Fibroblast of skin of left quadriceps (primary cell): ENCODE data around the gene NUTM2F.
"Not testable (repeated sequence)": the region's sequence is repeated elsewhere in the genome, so short reads cannot be mapped to it uniquely, and the experiment has no call there.

Source experiments
- DNase-seq, 2 experiments: peaks; one replicate each; pipeline ENCODE4 v3.0.0-alpha.2; 2013; ENCODE audit warnings: low read depth in 2 of 2

The NUTM2F gene, protein sequence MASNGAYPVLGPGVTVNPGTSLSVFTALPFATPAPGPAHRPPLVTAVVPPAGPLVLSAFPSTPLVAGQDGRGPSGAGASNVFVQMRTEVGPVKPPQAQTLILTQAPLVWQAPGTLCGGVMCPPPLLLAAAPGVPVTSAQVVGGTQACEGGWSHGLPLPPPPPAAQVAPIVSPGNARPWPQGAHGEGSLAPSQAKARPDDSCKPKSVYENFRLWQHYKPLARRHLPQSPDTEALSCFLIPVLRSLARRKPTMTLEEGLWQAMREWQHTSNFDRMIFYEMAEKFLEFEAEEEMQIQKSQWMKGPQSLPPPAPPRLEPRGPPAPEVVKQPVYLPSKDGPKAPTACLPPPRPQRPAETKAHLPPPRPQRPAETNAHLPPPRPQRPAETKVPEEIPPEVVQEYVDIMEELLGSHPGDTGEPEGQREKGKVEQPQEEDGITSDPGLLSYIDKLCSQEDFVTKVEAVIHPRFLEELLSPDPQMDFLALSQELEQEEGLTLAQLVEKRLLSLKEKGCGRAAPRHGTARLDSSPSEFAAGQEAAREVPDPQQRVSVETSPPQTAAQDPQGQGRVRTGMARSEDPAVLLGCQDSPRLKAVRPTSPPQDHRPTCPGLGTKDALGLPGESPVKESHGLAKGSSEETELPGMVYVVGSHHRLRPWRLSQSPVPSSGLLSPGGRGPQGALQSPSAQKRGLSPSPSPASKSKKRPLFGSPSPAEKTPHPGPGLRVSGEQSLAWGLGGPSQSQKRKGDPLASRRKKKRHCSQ

DNA sequence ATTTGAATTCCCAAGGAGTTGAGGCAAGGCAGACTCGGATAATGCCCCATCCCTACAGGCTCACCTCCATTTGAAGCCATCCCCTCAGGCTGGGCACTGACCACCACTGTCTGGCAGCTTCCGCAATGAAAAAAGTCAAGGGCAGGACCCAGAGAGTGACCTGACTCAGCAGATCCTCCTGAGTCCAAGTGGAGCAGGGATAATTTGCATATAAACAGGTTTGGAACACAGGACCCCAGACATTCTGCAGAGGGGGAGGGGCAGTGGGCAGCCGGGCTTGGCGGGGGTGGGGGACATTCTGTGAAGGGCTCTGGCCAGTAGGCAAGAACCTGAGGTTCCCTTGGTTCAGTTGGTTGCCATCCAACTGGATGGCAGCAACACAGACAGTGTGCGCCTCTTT, at the start of gene NUTM2F:
TSS of gene NUTM2F (minus strand) at position 101 of the 400 bp plus-strand sequence. CDS start at position 80, 21 bp downstream.
- DNase-seq, result not testable (repeated sequence)

DNA sequence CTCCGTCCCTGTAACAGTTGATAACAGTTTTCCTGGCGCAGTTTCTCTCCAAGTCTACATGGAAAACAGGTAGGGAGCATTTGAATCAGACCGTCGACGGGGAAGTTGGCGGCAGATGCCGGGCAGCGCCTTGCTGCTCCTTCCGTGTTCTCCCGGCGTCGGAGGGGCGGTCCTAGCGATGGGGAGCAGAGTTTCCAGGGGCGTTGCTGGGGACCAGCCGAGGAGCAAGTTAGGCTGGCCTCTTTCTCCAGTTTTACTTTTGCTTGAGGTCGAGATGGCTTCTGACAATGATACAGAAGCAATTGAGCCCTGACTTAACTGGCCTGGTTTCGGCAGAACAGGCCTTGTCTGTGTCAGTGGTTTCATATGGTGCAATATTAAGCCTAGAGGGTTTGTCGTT, 46.8 kb upstream of the NUTM2F start:
- not testable (repeated sequence) for DNase-seq

DNA sequence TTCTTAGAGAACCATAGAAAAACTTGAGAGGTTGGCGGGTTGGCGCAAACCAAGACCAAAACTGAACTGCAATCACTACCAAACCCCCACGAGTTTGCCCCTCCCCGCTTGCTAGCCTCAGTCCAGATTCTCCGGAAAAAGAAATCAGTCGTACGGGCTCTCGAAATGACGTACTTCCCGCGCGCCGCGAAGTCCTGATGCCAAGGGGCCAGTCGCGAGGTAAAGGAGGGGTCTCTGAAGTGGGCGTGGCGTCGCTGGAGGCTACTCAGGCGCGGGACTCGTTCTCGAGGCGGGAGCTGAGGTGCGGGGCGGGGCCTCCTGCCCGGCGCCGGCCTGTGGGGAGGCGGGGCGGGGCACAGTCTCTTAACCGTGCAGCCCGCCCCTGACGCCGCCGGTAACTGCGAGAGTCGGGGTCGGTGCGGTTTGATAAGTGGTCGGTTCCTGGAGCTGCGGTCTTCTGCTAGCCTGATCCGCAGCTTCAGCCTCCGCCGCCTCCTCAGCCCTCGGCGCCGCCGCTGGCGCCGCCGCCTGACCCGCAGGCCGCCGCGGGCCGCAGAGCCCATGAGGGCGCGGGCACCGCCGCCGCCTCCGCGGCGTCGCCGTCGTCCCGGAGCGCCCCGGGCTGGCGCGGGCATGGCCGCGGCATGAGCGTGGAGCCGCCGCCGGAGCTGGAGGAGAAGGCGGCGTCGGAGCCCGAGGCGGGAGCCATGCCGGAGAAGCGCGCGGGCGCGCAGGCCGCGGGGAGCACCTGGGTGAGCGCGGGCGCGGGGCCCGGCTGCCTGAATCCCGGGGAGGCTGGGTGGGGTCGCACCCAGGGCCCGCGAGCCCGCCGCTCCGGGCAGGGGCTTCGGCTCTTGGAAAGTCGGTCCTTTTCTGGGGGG, 46.0 kb upstream of the NUTM2F start:
- DNase-seq, result peak; percentile 72 to 73

DNA sequence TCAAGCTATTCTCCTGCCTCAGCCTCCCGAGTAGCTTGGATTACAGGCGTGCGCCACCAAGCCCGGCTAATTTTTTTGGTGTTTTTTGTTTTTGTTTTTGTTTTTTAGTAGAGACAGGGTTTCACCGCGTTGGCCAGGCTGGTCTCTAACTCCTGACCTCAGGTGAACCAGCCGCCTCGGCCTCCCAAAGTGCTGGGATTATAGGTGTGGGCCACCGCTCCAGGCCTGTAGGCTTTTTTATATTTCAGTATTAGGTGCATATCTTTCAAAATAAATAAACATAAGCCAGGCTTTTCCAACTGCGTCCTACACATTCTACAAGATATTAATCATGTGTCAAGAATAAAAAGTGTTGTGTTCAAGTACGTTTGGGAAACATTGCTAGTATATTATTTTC, 45.3 kb upstream of the NUTM2F start:
- not testable (repeated sequence) for DNase-seq

DNA sequence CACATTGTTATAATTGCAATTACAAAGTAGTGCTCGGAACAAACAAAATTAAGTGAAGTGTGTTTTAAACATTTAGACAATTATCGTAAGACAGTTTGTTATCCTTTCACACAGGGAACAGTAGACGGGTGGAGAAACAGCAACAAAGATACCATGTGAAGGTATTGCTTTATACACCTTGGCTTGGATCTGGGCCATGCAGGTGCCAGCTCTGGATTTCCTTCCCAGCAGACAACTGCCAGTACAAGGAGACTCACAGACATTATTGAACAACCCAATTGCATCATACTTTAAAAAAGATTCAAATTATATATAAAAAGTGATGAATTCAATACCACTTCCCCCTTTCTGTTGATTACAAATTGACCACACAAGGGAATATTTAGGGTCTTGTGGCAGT, 41.8 kb upstream of the NUTM2F start:
- DNase-seq, result not testable (repeated sequence)

DNA sequence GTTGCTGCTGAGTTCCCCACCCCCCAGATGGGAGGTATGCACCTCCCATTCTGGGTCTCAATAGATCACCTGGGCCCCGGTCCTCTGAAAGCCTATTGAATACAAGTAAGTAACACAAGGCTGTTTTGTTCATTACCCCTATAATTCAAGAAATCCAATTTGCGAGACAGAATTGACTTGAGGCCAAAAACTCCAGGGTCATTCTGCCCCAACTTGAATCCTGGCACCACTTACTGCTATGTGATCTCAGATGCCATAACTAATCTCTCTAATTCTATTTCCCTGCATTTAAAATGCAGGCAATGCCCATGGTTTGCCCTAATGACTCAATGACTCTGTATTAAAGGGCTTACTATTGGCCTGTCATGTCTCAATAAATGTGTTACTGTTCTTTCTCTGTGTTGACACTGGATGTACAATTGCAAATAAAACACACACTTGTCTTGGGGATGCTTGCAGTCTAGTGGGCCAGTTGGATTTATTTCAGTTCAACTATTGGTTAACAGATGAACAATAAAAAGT, 35.7 kb upstream of the NUTM2F start:
- DNase-seq, result not testable (repeated sequence)

DNA sequence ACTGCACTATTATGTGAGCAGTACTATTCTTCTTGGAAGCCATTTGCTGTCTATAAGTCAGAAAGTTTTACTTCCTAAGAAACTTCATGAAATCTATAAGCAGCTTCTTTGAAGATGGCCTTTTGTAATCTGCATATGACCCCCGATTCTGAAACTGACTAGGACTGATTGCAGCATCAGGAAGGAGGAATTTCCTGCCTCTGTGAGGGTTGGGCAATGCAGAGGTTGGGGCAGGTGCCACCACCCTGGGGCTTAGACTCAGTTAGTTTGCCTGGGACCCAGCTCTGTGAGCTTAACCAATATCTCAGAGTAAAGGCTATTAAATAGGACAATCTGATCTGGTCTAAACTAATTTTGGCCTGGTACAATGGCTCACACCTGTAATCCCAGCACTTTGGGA, 28.7 kb upstream of the NUTM2F start:
- DNase-seq, result not testable (repeated sequence)

DNA sequence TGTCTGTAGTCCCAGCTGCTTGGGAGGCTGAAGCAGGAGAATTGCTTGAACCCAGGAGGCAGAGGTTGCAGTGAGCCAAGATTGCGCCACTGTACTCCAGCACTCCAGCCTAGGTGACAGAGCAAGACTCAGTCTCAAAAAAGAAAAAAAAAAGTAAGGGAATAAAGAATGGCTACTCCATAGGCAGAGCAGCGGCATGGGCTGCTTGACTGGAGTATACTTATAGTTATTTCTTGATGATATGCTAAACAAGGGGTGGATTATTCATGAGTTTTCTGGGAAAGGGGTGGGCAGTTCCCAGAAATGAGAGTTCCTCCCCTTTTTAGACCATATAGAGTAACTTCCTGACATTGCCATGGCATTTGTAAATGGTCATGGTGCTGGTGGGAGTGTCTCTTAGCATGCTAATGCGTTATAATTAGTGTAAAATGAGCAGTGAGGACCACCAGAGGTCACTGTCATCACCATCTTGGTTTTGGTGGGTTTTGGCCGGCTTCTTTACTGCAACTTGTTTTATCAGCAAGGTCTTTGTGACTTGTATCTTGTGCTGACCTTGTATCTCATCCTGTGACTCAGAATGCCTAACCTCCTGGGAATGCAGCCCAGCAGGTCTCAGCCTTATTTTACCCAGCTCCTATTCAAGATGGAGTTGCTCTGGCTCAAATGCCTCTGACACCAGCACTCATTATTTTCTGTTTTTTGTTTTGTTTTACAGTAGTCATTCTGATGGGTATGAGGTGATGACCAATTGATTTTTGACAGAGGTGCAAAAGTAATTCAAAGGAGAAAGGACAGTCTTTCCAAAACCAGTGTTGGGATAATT, 23.7 kb upstream of the NUTM2F start:
- DNase-seq, result not testable (repeated sequence)

DNA sequence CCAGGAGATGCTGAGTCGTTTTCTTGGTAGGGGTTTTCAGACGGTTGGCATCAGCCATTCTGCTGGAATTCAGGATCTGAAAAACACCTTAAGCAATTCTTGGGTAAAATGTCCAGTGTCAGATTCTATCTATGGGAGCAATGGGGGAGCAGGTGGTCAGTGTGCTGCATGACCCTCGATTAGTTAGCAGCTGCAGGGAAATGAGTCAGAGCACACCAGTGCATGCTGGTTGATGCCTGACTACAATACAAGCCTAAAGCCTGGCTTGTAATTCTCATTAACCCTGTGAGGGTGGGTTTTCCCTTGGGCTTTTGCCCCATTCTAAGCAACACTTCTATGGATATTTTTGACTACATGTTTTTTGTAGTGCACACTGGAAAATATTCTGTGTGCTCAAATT, 20.3 kb upstream of the NUTM2F start:
- not testable (repeated sequence) for DNase-seq

DNA sequence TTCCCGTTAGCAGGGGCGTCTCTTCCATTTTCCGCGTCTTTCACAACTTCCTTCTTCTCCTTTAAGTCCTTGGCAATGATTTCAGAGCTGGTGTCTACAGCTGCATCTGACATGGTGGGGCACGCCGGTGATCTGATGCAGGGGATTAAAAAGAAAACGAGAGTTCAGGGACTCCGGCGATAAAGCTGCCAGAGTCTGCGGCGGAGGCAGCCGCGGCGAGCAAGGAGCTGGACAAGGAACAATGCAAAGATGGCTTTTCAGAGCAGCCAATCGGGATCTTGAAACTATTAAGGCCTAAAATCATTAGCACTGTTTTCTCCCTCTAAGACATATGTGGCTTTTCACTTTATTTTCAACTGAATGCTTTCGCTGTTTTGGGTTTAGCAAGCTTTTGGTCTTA, 19.0 kb upstream of the NUTM2F start:
- DNase-seq, result not testable (repeated sequence)

DNA sequence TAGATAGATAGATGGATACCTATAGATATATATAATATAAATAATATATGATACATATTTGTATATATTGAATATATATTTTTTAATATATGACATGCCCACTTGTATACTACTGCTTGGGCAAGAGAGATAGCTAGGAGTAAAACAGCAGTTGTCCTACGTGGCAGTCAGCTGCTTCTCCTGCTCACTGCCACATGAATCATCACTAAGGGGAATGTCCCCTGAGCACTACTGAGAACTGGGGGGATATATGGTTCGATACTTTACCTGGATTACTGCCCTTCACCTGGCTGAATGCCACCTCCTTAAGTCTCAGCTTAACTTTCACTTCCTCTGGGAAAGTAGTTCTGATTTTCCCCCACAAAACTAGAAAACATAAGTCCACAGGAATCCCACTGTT, 13.3 kb upstream of the NUTM2F start:
- not testable (repeated sequence) for DNase-seq

DNA sequence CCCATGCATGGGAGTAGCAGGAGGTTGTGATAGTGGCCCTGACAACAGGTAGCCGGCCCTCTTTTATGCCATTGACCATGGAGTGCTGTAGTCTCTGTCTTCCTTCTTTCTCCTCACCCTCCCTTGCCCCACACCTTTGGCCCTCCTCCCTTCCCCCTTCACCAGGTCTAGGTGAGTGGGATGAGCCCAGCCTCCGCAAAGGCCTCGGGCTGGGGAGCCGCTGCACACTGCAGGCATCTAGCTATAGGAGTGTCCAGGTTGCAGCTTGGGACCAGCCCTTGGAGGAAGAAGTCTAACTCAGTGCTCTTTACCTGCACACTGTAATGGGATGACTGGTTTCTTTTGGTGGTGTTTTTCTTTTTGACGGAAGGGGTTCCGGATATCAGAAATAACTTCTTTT, 12.3 kb upstream of the NUTM2F start:
- DNase-seq, result not testable (repeated sequence)

DNA sequence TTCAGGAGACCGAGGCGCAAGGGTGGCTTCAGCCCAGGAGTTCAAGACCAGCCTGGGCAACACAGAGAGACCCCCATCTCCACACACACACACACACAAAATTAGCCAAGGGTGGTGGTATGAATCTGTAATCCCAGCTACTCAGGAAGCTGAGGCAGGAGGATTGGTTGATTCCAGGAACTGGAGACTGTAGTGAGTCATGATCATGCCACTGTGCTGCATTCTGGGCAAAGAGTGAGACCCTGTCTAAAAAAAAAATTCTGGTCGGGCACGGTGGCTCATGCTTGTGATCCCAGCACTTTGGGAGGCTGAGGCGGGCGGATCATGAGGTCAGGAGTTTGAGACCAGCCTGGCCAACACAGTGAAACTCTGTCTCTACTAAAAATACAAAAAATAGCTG, 11.2 kb upstream of the NUTM2F start:
- DNase-seq, result not testable (repeated sequence)

DNA sequence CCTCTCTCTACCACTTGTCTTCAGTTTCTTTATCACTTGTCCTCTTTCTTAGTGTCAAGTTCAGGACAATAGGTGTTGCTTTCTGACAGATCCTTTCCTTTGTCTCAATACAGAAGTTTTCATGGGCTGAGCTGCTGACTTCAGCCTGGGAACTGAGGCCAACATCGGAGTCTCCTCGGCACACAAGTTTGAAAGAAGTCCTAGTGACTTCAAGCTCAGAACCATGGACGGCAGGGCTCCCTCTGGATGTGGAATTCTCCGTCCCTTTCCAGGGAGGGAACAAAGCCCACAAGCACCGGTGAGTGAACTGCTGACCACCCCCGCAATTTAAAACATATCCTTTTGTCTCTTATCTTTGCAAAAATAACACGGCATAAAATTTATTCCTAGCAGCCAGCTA, 10.3 kb upstream of the NUTM2F start:
- DNase-seq, result not testable (repeated sequence)

DNA sequence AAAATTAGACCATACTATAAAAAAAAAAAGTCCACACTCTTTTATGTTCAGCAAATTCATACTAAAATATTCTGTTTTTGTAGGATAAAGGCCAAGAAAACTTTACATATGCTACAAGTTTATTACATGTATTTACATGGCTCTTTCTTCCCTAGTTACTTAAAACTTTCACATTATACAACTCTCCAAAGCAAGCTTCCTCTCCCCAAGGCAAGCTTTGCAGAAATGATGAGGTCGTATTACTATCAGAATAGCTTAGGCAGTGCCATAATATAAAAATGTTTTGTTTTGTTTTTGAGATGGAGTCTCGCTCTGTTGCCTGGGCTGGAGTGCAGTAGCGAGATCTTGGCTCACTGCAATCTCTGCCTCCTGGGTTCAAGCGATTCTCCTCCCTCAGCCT, 8.0 kb upstream of the NUTM2F start:
- not testable (repeated sequence) for DNase-seq

DNA sequence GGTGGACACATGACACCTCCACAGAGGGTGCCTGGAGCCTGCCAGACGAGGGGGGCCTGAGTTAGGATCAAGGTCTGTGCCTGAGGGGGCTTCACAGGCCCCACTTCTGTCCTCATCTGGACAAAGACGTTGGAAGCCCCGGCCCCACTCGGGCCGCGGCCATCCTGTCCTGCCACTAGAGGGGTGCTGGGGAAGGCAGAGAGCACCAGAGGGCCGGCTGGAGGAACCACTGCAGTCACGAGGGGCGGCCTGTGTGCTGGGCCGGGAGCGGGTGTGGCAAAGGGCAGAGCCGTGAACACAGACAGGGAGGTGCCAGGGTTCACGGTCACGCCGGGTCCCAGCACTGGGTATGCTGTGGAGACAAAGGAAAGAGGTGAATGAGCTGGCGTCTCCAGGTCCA, 2.9 kb downstream of the NUTM2F start:
- not testable (repeated sequence) for DNase-seq

DNA sequence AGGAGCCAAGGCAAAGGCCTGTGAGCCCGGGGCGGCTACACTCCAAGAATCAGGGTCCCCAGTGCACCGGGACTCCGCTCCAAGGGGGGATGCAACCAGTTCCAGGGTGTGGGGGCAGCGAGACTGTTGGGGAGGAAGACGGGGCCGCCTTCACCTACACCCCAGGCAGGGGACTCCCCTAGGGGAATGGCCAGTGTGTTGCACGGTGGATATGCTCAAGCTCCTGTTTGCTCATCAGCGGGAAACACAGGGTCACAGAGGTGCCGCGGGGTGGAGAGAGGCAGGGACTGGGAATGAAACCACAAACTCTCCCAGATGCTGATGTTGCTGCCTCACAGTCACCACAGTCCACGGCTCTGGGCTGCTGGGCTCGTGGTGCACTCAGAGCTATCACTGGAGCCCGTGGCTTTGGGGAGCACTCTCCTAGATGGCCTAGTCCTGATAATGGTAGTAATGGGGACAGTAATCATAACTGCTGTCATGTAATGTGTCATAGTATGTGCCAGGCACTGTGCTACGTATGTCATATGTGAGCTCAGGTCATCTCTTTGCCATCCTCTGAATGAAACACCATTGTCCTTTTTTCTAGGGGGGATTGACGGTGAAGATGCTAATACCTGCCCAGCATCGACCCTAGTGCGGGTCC, 5.2 kb downstream of the NUTM2F start:
- DNase-seq, result not testable (repeated sequence)

DNA sequence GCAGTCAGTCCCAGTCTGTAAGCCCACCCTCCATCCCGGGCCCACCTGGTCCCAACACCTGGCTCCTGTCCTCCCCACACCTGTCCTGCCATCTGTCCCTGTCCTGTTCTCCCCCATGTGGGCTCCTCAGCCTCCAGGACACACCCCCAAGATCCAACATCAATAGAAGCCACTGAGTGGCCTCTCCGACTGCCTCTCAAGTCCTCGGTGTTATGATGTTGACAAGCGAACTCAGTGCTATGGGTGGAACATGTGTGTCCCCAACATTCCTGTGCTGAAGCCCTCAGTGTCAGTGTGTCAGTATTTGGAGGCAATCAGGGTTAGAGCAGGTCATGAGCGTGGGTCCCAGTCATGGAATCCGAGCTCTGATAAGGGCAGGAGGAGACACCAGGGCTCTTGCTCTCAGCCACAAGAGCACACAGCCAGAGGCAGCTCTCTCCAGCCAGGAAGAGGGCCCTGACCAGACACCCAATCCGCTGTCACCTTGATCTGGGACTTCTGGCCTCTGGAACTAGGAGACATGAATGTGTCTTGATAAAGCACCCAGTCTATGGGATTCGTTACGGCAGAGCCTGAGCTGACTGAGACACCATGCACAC, 6.0 kb downstream of the NUTM2F start:
- DNase-seq, result not testable (repeated sequence)

DNA sequence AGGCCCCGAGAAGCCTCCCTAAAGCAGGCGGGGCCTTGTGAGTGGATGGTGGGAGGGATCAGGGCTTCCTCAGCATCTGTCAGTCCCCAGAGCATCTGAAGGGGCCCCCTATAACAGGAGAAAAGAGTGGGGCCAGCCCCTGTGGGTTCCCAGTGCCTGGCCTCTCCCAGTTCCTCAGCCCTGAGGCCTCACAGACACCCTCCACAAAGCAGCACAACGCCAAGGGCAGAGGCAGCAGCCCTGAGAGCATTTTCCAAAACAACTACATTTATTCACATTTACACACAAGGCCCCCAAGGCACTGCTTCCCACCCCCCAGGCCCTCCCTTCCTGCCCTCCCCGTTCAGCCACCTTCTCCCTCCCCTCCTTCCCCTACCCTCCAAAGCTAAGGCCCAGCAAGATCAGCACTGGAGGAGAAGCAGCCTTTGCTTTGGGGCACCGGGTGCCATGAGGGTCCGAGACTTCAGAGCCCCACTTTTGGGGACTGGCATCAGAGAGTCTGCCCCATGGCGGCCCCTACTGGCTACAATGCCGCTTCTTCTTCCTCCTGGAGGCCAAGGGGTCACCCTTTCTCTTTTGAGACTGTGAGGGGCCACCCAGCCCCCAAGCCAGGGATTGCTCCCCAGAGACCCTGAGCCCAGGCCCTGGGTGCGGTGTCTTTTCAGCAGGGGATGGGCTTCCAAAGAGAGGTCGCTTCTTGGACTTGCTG, 10.3 kb downstream of the NUTM2F start:
- DNase-seq, result not testable (repeated sequence)
